ENCODE results near the gene TBX4.

The TBX4 gene

DNA sequence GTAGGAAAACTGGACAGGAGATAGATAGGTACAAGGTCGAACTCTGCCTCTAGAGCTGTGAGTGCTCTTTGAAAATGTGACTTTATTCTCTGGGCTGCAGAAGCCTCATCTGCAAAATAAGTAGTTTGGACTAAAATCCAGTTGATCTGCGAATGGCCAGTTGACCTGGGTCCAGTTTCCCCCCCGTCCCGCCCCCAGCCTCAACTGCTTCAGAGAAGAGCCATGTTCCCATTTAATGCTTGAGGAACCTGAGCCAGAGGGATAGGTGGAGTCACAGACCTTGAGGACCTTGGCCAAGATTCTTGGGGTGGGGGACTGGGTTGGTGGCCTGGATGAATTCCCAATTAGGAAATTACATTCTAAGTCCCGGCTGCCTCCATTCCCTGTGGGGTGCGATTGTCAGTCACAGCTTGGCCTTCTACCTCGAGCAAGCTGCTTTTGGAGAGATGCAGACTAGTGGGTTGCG is 38.5 kb upstream of the TBX4 start:
- CTCF ChIA-PET = interaction anchor here (0.7 to 2.0 kb wide), 2 partner anchors 137 to 161 kb away, joined by 3 to 14 read pairs; no protein-coding TSS in a partner anchor
- DNase-seq (ENCODE audit: low spot score) = no peak
- TF ChIP-seq, protein P1, sequence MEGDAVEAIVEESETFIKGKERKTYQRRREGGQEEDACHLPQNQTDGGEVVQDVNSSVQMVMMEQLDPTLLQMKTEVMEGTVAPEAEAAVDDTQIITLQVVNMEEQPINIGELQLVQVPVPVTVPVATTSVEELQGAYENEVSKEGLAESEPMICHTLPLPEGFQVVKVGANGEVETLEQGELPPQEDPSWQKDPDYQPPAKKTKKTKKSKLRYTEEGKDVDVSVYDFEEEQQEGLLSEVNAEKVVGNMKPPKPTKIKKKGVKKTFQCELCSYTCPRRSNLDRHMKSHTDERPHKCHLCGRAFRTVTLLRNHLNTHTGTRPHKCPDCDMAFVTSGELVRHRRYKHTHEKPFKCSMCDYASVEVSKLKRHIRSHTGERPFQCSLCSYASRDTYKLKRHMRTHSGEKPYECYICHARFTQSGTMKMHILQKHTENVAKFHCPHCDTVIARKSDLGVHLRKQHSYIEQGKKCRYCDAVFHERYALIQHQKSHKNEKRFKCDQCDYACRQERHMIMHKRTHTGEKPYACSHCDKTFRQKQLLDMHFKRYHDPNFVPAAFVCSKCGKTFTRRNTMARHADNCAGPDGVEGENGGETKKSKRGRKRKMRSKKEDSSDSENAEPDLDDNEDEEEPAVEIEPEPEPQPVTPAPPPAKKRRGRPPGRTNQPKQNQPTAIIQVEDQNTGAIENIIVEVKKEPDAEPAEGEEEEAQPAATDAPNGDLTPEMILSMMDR (conservative IDR thresholded peaks at IDR 0.05; ENCODE audit: low read depth) = no peak
- no peak overlapping the region for H3K27ac ChIP-seq
- POLR2A ChIA-PET (ENCODE audit: low non-redundant PET) = interaction anchor here (0.7 kb wide), 1 partner anchor 138 kb away, joined by 3 read pairs; no protein-coding TSS in a partner anchor

DNA sequence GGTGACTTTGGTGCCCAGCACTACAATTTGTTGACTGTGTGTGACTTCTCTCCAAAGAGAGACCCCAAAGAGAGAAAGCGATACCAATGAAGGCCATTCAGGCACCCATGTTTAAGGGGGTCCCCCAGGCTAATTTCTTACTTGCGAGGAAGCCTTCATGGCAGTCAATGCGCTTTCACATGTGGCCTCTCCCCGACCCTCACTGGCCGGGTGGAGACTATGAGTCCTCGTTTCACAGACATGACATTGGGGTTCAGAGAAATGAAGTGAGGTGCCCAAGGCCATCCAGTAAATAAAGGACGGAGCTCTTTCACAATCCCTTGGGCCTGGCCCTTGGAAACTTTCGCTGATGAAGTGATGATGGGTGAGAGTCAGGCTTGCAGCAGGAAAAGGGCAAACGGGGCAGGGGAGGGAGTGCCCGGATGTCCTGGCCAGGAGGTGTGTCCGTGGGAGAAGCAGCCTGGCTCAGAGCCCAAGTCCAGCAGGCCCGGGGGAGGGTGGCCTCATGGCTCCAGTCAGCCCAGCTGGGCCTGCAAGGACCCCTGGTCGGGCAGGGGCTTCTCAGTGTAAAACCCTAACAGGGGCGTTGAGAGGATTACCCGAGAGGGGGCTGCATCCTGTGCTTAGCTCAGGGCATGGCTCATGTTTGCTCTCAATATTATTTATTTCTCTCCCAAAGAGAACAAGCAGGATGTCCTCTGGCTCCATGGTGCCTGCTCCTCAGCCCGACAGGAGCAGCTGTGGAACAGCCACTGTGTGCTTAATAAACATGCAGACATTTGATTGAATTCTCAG is 37.9 kb upstream of the TBX4 start:
- CTCF ChIA-PET = interaction anchor here (0.7 to 2.0 kb wide), 2 partner anchors 136 to 160 kb away, joined by 3 to 14 read pairs; no protein-coding TSS in a partner anchor
- TF ChIP-seq, protein P1 (conservative IDR thresholded peaks at IDR 0.05; ENCODE audit: low read depth) = no peak
- DNase-seq (ENCODE audit: low spot score) = no peak
- POLR2A ChIA-PET (ENCODE audit: low non-redundant PET) = interaction anchor here (0.7 kb wide), 1 partner anchor 137 kb away, joined by 3 read pairs; no protein-coding TSS in a partner anchor
- no peak overlapping the region for H3K27ac ChIP-seq

DNA sequence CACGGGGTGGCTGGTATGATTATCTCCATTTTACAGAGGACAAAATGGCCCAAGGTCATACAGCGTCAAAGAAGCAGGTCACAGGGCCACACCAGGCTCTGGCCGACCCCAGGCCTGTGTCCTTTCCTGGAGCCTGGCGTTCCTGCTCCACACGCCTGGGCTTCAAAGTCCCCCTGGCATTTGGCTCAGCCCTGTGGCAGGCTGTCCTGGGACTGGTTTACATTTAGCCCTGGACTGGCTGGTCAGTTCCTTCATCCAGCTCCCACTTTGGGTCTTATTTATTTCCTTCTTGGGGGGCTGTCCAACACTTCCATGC is 37.3 kb upstream of the TBX4 start:
- no peak overlapping the region for H3K27ac ChIP-seq
- ChIA-PET CTCF (no interaction called here), POLR2A (ENCODE audit: low non-redundant PET) (no interaction called here)
- DNase-seq (ENCODE audit: low spot score) = no peak
- TF ChIP-seq, protein P1 (conservative IDR thresholded peaks at IDR 0.05; ENCODE audit: low read depth) = no peak

DNA sequence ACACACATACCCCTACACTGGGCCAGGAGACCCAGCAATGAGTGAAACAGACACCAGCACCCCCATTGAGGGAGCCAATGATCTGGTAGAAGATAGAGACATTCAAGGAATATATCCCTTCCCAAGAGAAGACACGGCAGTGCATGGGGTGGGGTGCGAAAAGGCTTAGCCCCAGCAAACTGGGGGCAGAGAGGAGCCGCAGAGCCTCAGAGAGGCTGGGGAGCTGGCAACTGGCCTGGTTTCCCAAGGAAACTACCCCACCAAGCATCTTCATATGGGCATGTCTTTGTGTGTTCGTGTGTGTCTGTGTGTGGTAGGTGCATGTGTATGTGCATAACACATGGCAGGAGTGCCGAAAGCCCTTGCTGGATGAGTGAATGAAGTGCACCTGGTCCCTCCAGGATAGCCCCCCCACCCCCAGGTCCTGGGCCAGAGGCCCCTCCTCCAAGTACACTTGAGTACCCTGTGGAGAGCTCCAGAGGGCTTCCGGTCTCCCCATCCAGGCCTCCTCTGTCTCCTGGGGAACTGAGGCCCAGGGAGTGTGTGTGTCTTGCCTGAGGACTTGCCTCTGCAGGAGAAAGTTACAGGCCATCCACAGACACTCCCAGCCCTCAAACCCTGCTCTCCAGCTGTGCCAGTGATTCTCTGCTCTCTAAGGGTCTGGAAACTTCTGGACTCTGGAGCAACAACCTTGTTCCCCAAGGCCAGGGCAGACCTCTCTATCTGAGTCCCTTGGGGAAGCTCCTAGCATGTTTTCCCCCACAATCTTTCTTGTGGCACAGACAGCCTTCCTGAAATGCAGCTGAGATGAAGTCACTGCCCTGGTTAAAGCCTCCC is 36.6 kb upstream of the TBX4 start:
- H3K27ac ChIP-seq = peak overlapping the region; percentile 14
- ChIA-PET CTCF (interaction anchor here (0.6 to 1.3 kb wide), 4 partner anchors 18 to 168 kb away, joined by 3 to 5 read pairs (median 5); no protein-coding TSS in a partner anchor), POLR2A (ENCODE audit: low non-redundant PET) (no interaction called here)
- no peak for DNase-seq (ENCODE audit: low spot score)
- TF ChIP-seq, protein P1 (conservative IDR thresholded peaks at IDR 0.05; ENCODE audit: low read depth) = no peak

DNA sequence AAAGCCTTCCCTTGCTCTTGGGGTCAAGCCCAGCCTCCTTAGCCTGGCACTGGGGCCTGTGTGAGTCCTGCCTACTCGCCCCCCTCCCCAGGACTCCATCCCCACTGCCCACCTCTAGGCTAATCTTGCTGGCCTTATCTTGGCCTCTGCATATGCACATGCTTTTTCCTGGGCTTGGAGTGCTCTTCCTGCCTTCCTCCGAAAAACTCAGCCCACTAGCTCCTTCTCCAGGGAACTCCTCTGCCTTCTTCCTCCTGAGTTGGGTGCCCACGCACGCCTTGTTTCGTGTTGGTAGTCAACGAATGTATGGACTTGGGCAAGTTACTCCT is 36.0 kb upstream of the TBX4 start:
- DNase-seq (ENCODE audit: low spot score) = no peak
- TF ChIP-seq, protein P1 (conservative IDR thresholded peaks at IDR 0.05; ENCODE audit: low read depth) = no peak
- H3K27ac ChIP-seq = peak overlapping the region; percentile 14
- ChIA-PET POLR2A (ENCODE audit: low non-redundant PET) (no interaction called here), CTCF (interaction anchor here (0.6 to 1.3 kb wide), 4 partner anchors 19 to 167 kb away, joined by 3 to 5 read pairs (median 5); no protein-coding TSS in a partner anchor)
